HFF-Myc (cell line): Measurements from ENCODE around the gene GAS5.
"Not testable (repeated sequence)": the region's sequence is repeated elsewhere in the genome, so short reads cannot be mapped to it uniquely, and the experiment has no call there.

ENCODE experiments used
- DNase-seq: peaks from one replicate; pipeline ENCODE4 v3.0.0-alpha.2; 2011; ENCODE audit warnings: low read depth; ENCODE audit errors: extremely low read depth
- H3K4me3 ChIP-seq: replicated peaks from 2 replicates; pipeline ENCODE4 v1.5.1; 2011; ENCODE audit warnings: low read depth, mild to moderate bottlenecking, control low read depth, low read length
- CTCF ChIP-seq: IDR thresholded peaks from 2 replicates; pipeline ENCODE4 v1.5.1; 2012; ENCODE audit warnings: mild to moderate bottlenecking, low read depth, low read length, control low read depth; ENCODE audit errors: missing control alignments

The GAS5 gene

GRCh38 chr1:173886746-173887611, 19.2 kb upstream of the GAS5 start:
- no peak for TF ChIP-seq CTCF
- DNase-seq, result no peak
- no peak overlapping the region for H3K4me3 ChIP-seq

- no peak for TF ChIP-seq CTCF
- DNase-seq, result no peak
- H3K4me3 ChIP-seq, result no peak overlapping the region
Measured at GRCh38 chr1:173884701-173885100, 16.9 kb upstream of the GAS5 start.

- DNase-seq, result not testable (repeated sequence)
Measured at GRCh38 chr1:173881117-173881516, 13.3 kb upstream of the GAS5 start.

GRCh38 chr1:173878251-173878650, 10.5 kb upstream of the GAS5 start:
- no peak overlapping the region for H3K4me3 ChIP-seq
- no peak for TF ChIP-seq CTCF
- no peak for DNase-seq

More at GRCh38 chr1:173881117-173881516, 13.3 kb upstream of the GAS5 start:
- not testable (repeated sequence) for H3K4me3 ChIP-seq

- no peak for DNase-seq
- no peak overlapping the region for H3K4me3 ChIP-seq
- TF ChIP-seq CTCF, result no peak
Measured at GRCh38 chr1:173876732-173877131, 8.9 kb upstream of the GAS5 start.

- no peak for TF ChIP-seq CTCF
- no peak overlapping the region for H3K4me3 ChIP-seq
- no peak for DNase-seq
Measured at GRCh38 chr1:173871500-173871899, 3.7 kb upstream of the GAS5 start.

GRCh38 chr1:173871091-173871490, 3.3 kb upstream of the GAS5 start:
- DNase-seq, result no peak
- H3K4me3 ChIP-seq, result no peak overlapping the region
- no peak for TF ChIP-seq CTCF
